A549 (cell line): ENCODE data around the gene MITF. TPM values are rescaled to one million over a fixed set of nuclear protein-coding genes. Genes with fewer than 3 reads are reported as not detected.

Experiments used
- ATAC-seq, 2 experiments: fragments of 200-7000 bp in 1 of 2; fragments of >200 bp in 1 of 2; cut with Nextera tagmentation in 1 of 2; cut with Tn5 transposase in 1 of 2; 3 replicates each; pipeline versions ENCODE4 v1.8.0 to v1.9.1; 2018 to 2020; ENCODE audit warnings: mild to moderate bottlenecking in 1 of 2, moderate library complexity in 1 of 2
- CTCF ChIA-PET: fragments of 300-600 bp; sonication (Branson Sonifier 250); formaldehyde crosslinking; extraction: SDS; loops from one replicate; lab custom pipeline; 2021; ENCODE audit warnings: antibody characterized with exemption, inconsistent platforms; lab: Yijun Ruan, JAX
- POLR2A ChIA-PET: fragments of 350-600 bp; formaldehyde crosslinking; extraction: SDS; loops from one replicate; lab custom pipeline; 2021; ENCODE audit warnings: antibody characterized with exemption, inconsistent platforms; lab: Yijun Ruan, JAX
- DNase-seq, 2 experiments: peaks; one replicate each; pipeline versions ENCODE4 v3.0.0 to v3.0.0-alpha.2; 2011 to 2016; ENCODE audit warnings: low read depth in 1 of 2, low spot score in 1 of 2
- FAIRE-seq: peaks from 2 replicates; lab custom pipeline; 2011; peaks lifted over from hg19 to GRCh38; lab: Jason Lieb, UNC
- H3K27ac ChIP-seq, 2 experiments: fragments of >200 bp; sonication (Bioruptor Twin); formaldehyde crosslinking; 3 replicates each; pipeline ENCODE4 v1.5.1; 2016 to 2017
- H3K4me1 ChIP-seq: fragments of >200 bp; sonication (Bioruptor Twin); formaldehyde crosslinking; 3 replicates; pipeline ENCODE4 v1.6.1; 2016
- H3K4me2 ChIP-seq: fragments of >200 bp; sonication (Bioruptor Twin); formaldehyde crosslinking; 3 replicates; pipeline ENCODE4 v1.6.1; 2016
- H3K4me3 ChIP-seq: fragments of >200 bp; sonication (Bioruptor Twin); formaldehyde crosslinking; 3 replicates; pipeline ENCODE4 v1.5.1; 2016
- H3K9me3 ChIP-seq: fragments of >200 bp; sonication (Bioruptor Twin); formaldehyde crosslinking; 3 replicates; pipeline ENCODE4 v1.6.1; 2016
- CBX8 ChIP-seq: fragments of 200-600 bp; sonication (generic); IDR thresholded peaks from 2 replicates; pipeline ENCODE4 v1.6.1; 2016
- CEBPB ChIP-seq, 2 experiments: fragments of >200 bp in 1 of 2; sonication (Bioruptor Twin) in 1 of 2; formaldehyde crosslinking in 1 of 2; IDR thresholded peaks; 2 replicates each; pipeline ENCODE4 v1.6.1; 2012 to 2016
- E2F6 ChIP-seq: IDR thresholded peaks from 2 replicates; pipeline ENCODE4 v1.6.1; 2012; ENCODE audit warnings: low read depth, borderline replicate concordance
- EHF ChIP-seq: fragments of 250-450 bp; sonication (Bioruptor Pico); IDR thresholded peaks from 2 replicates; pipeline ENCODE4 v1.5.0; 2020; ENCODE audit warnings: mild to moderate bottlenecking
- EHMT2 ChIP-seq: fragments of 200-600 bp; sonication (generic); IDR thresholded peaks from 2 replicates; pipeline ENCODE4 v1.6.1; 2016; ENCODE audit warnings: antibody characterized with exemption, low read depth, mild to moderate bottlenecking, moderate library complexity
- ELK1 ChIP-seq: fragments of 150-350 bp; IDR thresholded peaks from 2 replicates; pipeline ENCODE4 v1.6.1; 2014; ENCODE audit warnings: low read depth, mild to moderate bottlenecking, low read length
- EP300 ChIP-seq, 2 experiments: fragments of >200 bp; sonication (Bioruptor Twin); formaldehyde crosslinking; IDR thresholded peaks; 2 replicates in 1 of 2; 3 replicates in 1 of 2; pipeline ENCODE4 v1.6.1; 2016 to 2017
- FOSB ChIP-seq: fragments of 250-450 bp; sonication (Bioruptor Pico); IDR thresholded peaks from 2 replicates; pipeline ENCODE4 v1.5.0; 2020; ENCODE audit warnings: mild to moderate bottlenecking, moderate library complexity
- FOSL2 ChIP-seq, 2 experiments: fragments of 450-650 bp in 1 of 2; fragments of >200 bp in 1 of 2; sonication (Bioruptor Twin) in 1 of 2; formaldehyde crosslinking; IDR thresholded peaks; 2 replicates each; pipeline versions ENCODE4 v1.5.0 to v1.6.1; 2016 to 2020; ENCODE audit warnings: mild to moderate bottlenecking in 1 of 2, moderate library complexity in 1 of 2
- FOXS1 ChIP-seq: fragments of 250-450 bp; sonication (Bioruptor Pico); IDR thresholded peaks from 2 replicates; pipeline ENCODE4 v1.5.0; 2020; ENCODE audit warnings: mild to moderate bottlenecking, moderate library complexity
- GATA3 ChIP-seq: IDR thresholded peaks from 2 replicates; pipeline ENCODE4 v1.6.1; 2012; ENCODE audit warnings: borderline replicate concordance
- HOXB13 ChIP-seq: fragments of 250-450 bp; sonication (Bioruptor Pico); IDR thresholded peaks from 2 replicates; pipeline ENCODE4 v1.5.0; 2020; ENCODE audit warnings: low read depth, mild to moderate bottlenecking, moderate library complexity
- JUNB ChIP-seq: fragments of >200 bp; sonication (Bioruptor Twin); formaldehyde crosslinking; IDR thresholded peaks from 2 replicates; pipeline ENCODE4 v1.6.1; 2016
- KDM1A ChIP-seq: fragments of 200-600 bp; sonication (generic); IDR thresholded peaks from 2 replicates; pipeline ENCODE4 v1.6.1; 2016; ENCODE audit warnings: low read depth, mild to moderate bottlenecking
- MAX ChIP-seq: IDR thresholded peaks from 2 replicates; pipeline ENCODE4 v1.6.1; 2012
- NFE2L2 ChIP-seq: fragments of 150-350 bp; conservative IDR thresholded peaks from 2 replicates; pipeline ENCODE4 v1.6.1; 2014; ENCODE audit warnings: low read length
- NPAS2 ChIP-seq: fragments of 250-450 bp; sonication (Bioruptor Pico); IDR thresholded peaks from 2 replicates; pipeline ENCODE4 v1.8.0; 2022; ENCODE audit warnings: mild to moderate bottlenecking, moderate library complexity, borderline replicate concordance
- POLR2AphosphoS2 ChIP-seq: conservative IDR thresholded peaks from 2 replicates; pipeline ENCODE4 v1.6.1; 2012; ENCODE audit warnings: low read length, improper control_type of control experiment, inconsistent platforms
- RAD21 ChIP-seq, 2 experiments: fragments of >200 bp in 1 of 2; sonication (Bioruptor Twin) in 1 of 2; formaldehyde crosslinking in 1 of 2; IDR thresholded peaks in 1 of 2; conservative IDR thresholded peaks in 1 of 2; 2 replicates in 1 of 2; 3 replicates in 1 of 2; pipeline ENCODE4 v1.6.1; 2012 to 2018; ENCODE audit warnings: inconsistent platforms in 1 of 2
- SMC3 ChIP-seq: fragments of >200 bp; sonication (Bioruptor Twin); formaldehyde crosslinking; IDR thresholded peaks from 3 replicates; pipeline ENCODE4 v1.6.1; 2018; ENCODE audit warnings: inconsistent platforms
- TFCP2L1 ChIP-seq: fragments of 250-450 bp; sonication (Bioruptor Pico); IDR thresholded peaks from 2 replicates; pipeline ENCODE4 v1.5.0; 2021; ENCODE audit warnings: mild to moderate bottlenecking
- USF2 ChIP-seq: fragments of 450-650 bp; IDR thresholded peaks from 2 replicates; pipeline ENCODE4 v1.6.1; 2014; ENCODE audit warnings: antibody characterized with exemption
- ZSCAN20 ChIP-seq: fragments of 250-450 bp; sonication (Bioruptor Pico); IDR thresholded peaks from 2 replicates; pipeline ENCODE4 v1.8.0; 2022; ENCODE audit warnings: mild to moderate bottlenecking, moderate library complexity
- WGBS: methylation state at CpG from one replicate; pipeline ENCODE4 v1.1.6; 2017; ENCODE audit errors: missing lambda C conversion rate; 5-methylcytosine and 5-hydroxymethylcytosine counted together
- polyA plus RNA-seq, 4 experiments: library from polyadenylated mRNA; depleted of rRNA in 3 of 4; stranded (reverse); fragments of >200 nt; fragmentation: RNase III in 1 of 4; extraction: RNeasy Plus Mini Kit Qiagen cat#74134 plus additional on column Dnase treatment in 1 of 4; gene quantifications; 2 replicates in 3 of 4; 3 replicates in 1 of 4; pipeline ENCODE4 v1.2.3, GENCODE V29; 2011 to 2017

MITF gene
- polyA plus RNA-seq, 2 of the 4 experiments (the other 2 are of a cell fraction): 14.3 to 15.9 TPM

- TF ChIP-seq FOSL2 (IDR thresholded peaks at IDR 0.05) (no peak), FOSL2 (CRISPR knock-in tag; IDR thresholded peaks at IDR 0.05) (peak; percentile 60; the same call in 1 of the 2 replicates), MAX (0 out of 2 replicates have a peak, but pooled peaks have one; percentile 36), ZSCAN20 (CRISPR knock-in tag) (no peak), E2F6 (peak; percentile 58; the same call in 1 of the 2 replicates), JUNB (no peak), HOXB13 (CRISPR knock-in tag) (no peak)
- Histone ChIP-seq H3K4me1 (peaks cover 4% of the 10 kb centered on the region; the same call in 2 of the 3 replicates), H3K4me3 (peak within 1 kb of the TSS; percentile 25), H3K27ac (peak within 1 kb of the TSS; percentile 42 to 56; a peak in 4 of 6 replicates), H3K9me3 (no peaks in the 10 kb centered on the region), H3K4me2 (peak within 1 kb of the TSS; percentile 46)
- CTCF ChIA-PET: interaction anchor here (0.7 to 1.2 kb wide), 2 partner anchors 16 to 34 kb away, joined by 3 read pairs; no protein-coding TSS in a partner anchor
- DNase-seq: peak in 1 of 2 experiments; percentile 38
- peak in 1 of 2 experiments; percentile 82; a peak in 4 of 6 replicates for ATAC-seq
- POLR2A ChIA-PET: no interaction called here
- 67% methylated on average over 28 of the region's 29 CpGs for WGBS
- FAIRE-seq: no peak
These were observed 260.1 kb downstream of the MITF start, which contains the start of gene SAMMSON for GRCh38 chr3:69999140-70000027. SAMMSON (plus strand) TSS chr3:69999733.

GRCh38 chr3:70000028-70000410, 260.8 kb downstream of the MITF start:
- Histone ChIP-seq H3K27ac (peak overlapping the region in 1 of 2 experiments; percentile 56; a peak in 2 of 6 replicates), H3K9me3 (no peaks in the 10 kb centered on the region), H3K4me1 (peaks cover 4% of the 10 kb centered on the region; the same call in 2 of the 3 replicates)
- DNase-seq (no peak), ATAC-seq (peak in 1 of 2 experiments; percentile 53; a peak in 3 of 6 replicates), FAIRE-seq (no peak)
- WGBS: 86% methylated on average over 15 of the region's 15 CpGs
- POLR2A ChIA-PET: no interaction called here
- TF ChIP-seq CBX8: no peak
- no peak for TF ChIP-seq NFE2L2
- no peak for TF ChIP-seq USF2
- TF ChIP-seq FOSB (CRISPR knock-in tag): no peak
- TF ChIP-seq, all 56 proteins: peak for 0
- CTCF ChIA-PET: interaction anchor here (1.2 to 1.4 kb wide), 2 partner anchors 12 to 34 kb away, joined by 3 to 4 read pairs; no protein-coding TSS in a partner anchor
- H3K4me3 ChIP-seq: no peak overlapping the region
- peak overlapping the region; percentile 46 for H3K4me2 ChIP-seq

- peaks cover 4% of the 10 kb centered on the region; the same call in 2 of the 3 replicates for H3K4me1 ChIP-seq
- peak in 1 of 2 experiments; percentile 62; a peak in 3 of 6 replicates for ATAC-seq
- no peak for FAIRE-seq
- H3K4me3 ChIP-seq: no peak overlapping the region
- no peaks in the 10 kb centered on the region for H3K9me3 ChIP-seq
- CTCF ChIA-PET: interaction anchor here (1.2 to 1.4 kb wide), 2 partner anchors 12 to 33 kb away, joined by 3 to 4 read pairs; no protein-coding TSS in a partner anchor
- H3K4me2 ChIP-seq: peak overlapping the region; percentile 46
- DNase-seq: peak in 1 of 2 experiments; percentile 19
- WGBS: 18% methylated on average over 4 of the region's 4 CpGs
- peak overlapping the region in 1 of 2 experiments; percentile 10; a peak in 1 of 6 replicates for H3K27ac ChIP-seq
- no peak for TF ChIP-seq SMC3
- TF ChIP-seq CEBPB (IDR thresholded peaks at IDR 0.05): peak in 1 of 2 experiments; percentile 31; a peak in 1 of 4 replicates
- TF ChIP-seq, all 56 proteins: peak for 1
- POLR2A ChIA-PET: no interaction called here
These were observed 261.4 kb downstream of the MITF start for GRCh38 chr3:70000563-70001081.

- ChIA-PET CTCF (no interaction called here), POLR2A (no interaction called here)
- Histone ChIP-seq H3K9me3 (no peaks in the 10 kb centered on the region), H3K4me2 (no peak overlapping the region), H3K27ac (no peak overlapping the region), H3K4me3 (no peak overlapping the region), H3K4me1 (peaks cover 4% of the 10 kb centered on the region; the same call in 2 of the 3 replicates)
- FAIRE-seq (no peak), DNase-seq (no peak), ATAC-seq (no peak)
- TF ChIP-seq POLR2AphosphoS2 (no peak), USF2 (no peak), EP300 (IDR thresholded peaks at IDR 0.05) (no peak), GATA3 (no peak), CBX8 (no peak), MAX (no peak), FOXS1 (CRISPR knock-in tag) (no peak), KDM1A (no peak), TFCP2L1 (no peak), ELK1 (no peak), RAD21 (conservative IDR thresholded peaks at IDR 0.05 in 1 of 2, IDR thresholded peaks at IDR 0.05 in 1 of 2) (no peak), EHMT2 (no peak), EHF (CRISPR knock-in tag) (no peak), NPAS2 (CRISPR knock-in tag) (no peak)
These were observed 263.9 kb downstream of the MITF start for GRCh38 chr3:70003119-70003518.
